Endothelial cell (in vitro differentiated cells): ENCODE measurements around the gene LMO7. TPM values are rescaled to one million over a fixed set of nuclear protein-coding genes. Genes with fewer than 3 reads are reported as not detected.

Experiments used
- DNase-seq: peaks from one replicate; pipeline ENCODE4 v3.0.0; 2021; ENCODE audit warnings: low spot score
- H3K27ac Mint-ChIP-seq: one replicate; pipeline ENCODE4 v1.8.0; 2021; ENCODE audit warnings: mixed read lengths, inconsistent platforms; ENCODE audit not compliant: unreplicated experiment
- H3K27me3 Mint-ChIP-seq: one replicate; pipeline ENCODE4 v1.8.0; 2021; ENCODE audit warnings: mild to moderate bottlenecking, moderate library complexity, mixed read lengths, inconsistent platforms; ENCODE audit not compliant: unreplicated experiment
- H3K36me3 Mint-ChIP-seq: one replicate; pipeline ENCODE4 v1.8.0; 2021; ENCODE audit warnings: mild to moderate bottlenecking, low read depth, mixed read lengths, inconsistent platforms; ENCODE audit not compliant: unreplicated experiment
- H3K4me1 Mint-ChIP-seq: one replicate; pipeline ENCODE4 v1.8.0; 2021; ENCODE audit warnings: mild to moderate bottlenecking, mixed read lengths, inconsistent platforms; ENCODE audit not compliant: unreplicated experiment
- H3K4me3 Mint-ChIP-seq: one replicate; pipeline ENCODE4 v1.8.0; 2021; ENCODE audit warnings: mild to moderate bottlenecking, mixed read lengths, inconsistent platforms; ENCODE audit not compliant: unreplicated experiment
- H3K9me3 Mint-ChIP-seq: one replicate; pipeline ENCODE4 v1.8.0; 2021; ENCODE audit warnings: mixed read lengths, inconsistent platforms; ENCODE audit not compliant: unreplicated experiment
- total RNA-seq: library from RNA; stranded (reverse); fragmentation: NEBNext Ultra II Directional; extraction: Animal tissue kit (Norgen Biotek cat#: 25700); gene quantifications from one replicate; pipeline ENCODE4 v1.2.1, GENCODE V29; 2021; ENCODE audit not compliant: unreplicated experiment
- TF ChIP-seq, protein P1 (sequence below): fragments of 200-600 bp; sonication (generic); IDR thresholded peaks from one replicate; pipeline ENCODE4 v1.5.0; 2021; ENCODE audit warnings: antibody characterized with exemption; ENCODE audit not compliant: unreplicated experiment

LMO7 gene
- total RNA-seq, 1 donor from 2014 or later: 5.7 TPM

DNA sequence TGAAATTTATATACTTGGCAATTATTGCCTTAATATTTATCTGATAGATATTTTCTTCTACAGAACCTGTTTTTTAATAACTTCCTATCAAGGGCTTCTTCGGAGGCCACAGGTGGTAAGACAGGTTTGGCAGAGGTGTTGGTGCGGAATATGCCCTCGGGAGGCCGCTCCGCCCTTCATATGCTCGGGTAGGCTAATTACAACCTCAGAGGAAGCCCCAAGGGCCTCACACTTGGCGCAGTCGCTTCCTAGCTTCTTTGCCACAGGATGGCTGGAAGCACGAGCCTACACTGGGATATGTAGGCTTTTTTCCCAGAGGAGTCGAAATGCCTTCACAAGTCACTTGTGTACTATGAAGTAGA lies 68.8 kb downstream of the LMO7 start:
- Mint-ChIP-seq H3K4me1 (no peaks in the 10 kb centered on the region), H3K27me3 (peaks cover 1% of the 10 kb centered on the region), H3K4me3 (no peak overlapping the region), H3K9me3 (no peaks in the 10 kb centered on the region), H3K36me3 (no peaks in the 10 kb centered on the region), H3K27ac (no peak overlapping the region)
- no peak for DNase-seq
- TF ChIP-seq, protein P1, sequence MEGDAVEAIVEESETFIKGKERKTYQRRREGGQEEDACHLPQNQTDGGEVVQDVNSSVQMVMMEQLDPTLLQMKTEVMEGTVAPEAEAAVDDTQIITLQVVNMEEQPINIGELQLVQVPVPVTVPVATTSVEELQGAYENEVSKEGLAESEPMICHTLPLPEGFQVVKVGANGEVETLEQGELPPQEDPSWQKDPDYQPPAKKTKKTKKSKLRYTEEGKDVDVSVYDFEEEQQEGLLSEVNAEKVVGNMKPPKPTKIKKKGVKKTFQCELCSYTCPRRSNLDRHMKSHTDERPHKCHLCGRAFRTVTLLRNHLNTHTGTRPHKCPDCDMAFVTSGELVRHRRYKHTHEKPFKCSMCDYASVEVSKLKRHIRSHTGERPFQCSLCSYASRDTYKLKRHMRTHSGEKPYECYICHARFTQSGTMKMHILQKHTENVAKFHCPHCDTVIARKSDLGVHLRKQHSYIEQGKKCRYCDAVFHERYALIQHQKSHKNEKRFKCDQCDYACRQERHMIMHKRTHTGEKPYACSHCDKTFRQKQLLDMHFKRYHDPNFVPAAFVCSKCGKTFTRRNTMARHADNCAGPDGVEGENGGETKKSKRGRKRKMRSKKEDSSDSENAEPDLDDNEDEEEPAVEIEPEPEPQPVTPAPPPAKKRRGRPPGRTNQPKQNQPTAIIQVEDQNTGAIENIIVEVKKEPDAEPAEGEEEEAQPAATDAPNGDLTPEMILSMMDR: no peak

DNA sequence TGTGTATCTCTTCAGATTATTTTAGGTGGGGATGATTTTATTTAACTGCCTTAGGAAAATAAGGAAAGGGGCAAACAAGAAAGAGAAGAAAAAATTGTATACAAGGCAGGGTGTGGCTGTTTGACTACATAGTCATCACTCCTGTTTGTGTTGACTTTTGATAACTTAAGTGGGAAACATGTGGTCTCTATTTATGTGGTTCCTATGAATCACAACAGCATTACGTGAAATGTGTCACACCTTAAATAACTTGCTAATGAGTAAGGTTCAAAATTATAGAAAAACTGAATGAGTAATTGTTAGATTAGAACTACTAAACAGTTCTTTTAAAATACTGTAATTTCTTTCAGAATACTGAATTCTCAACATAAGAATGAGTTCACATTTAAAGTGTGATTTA lies 69.3 kb downstream of the LMO7 start:
- H3K36me3 Mint-ChIP-seq: no peaks in the 10 kb centered on the region
- no peaks in the 10 kb centered on the region for H3K9me3 Mint-ChIP-seq
- no peak overlapping the region for H3K27ac Mint-ChIP-seq
- DNase-seq: no peak
- H3K4me3 Mint-ChIP-seq: no peak overlapping the region
- H3K4me1 Mint-ChIP-seq: no peaks in the 10 kb centered on the region
- TF ChIP-seq, protein P1: no peak
- H3K27me3 Mint-ChIP-seq: peaks cover 1% of the 10 kb centered on the region

DNA sequence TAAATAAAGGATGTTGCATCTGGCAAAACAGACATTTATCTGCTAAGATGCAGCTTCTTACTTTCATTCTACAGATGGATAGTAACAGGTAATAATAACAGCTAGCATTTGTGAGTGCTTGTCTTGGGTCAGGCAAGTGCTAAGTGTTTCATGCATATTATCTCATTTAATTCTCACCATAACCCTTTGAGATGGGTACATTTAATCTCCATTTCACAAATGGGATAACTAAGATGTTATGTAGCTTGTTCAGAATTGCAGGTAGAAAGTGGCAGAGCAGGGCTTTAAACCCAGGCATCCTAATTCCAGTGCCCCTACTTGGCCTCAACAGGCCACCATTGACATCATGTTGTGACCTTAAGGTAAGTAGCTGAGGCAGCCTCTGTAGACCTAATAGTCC lies 69.8 kb downstream of the LMO7 start:
- Mint-ChIP-seq H3K36me3 (no peaks in the 10 kb centered on the region), H3K4me1 (no peaks in the 10 kb centered on the region), H3K9me3 (no peaks in the 10 kb centered on the region), H3K27me3 (peaks cover 1% of the 10 kb centered on the region), H3K4me3 (no peak overlapping the region), H3K27ac (no peak overlapping the region)
- no peak for DNase-seq
- TF ChIP-seq, protein P1: no peak

DNA sequence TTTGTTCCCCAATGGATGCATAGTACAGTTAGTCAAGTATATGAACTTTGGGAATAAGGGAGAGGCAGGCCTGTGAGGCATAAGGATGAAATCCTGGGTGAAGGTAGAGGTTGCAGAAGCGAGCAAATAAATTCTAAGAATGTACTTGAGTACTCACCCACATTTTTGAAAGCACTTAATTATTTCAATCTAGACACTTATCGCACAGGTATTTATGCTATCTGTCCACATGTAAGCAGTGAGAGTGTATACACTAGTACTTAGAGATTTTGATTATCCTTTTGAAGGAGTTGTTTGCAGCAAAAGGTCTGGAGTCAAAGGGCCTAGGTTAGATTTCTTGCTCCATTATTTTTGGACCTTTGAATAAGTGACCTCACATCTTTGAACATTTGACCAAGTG lies 77.7 kb downstream of the LMO7 start:
- Mint-ChIP-seq H3K4me3 (no peak overlapping the region), H3K9me3 (no peaks in the 10 kb centered on the region), H3K4me1 (no peaks in the 10 kb centered on the region), H3K36me3 (no peaks in the 10 kb centered on the region), H3K27ac (no peak overlapping the region), H3K27me3 (no peaks in the 10 kb centered on the region)
- TF ChIP-seq, protein P1: no peak
- DNase-seq: no peak

DNA sequence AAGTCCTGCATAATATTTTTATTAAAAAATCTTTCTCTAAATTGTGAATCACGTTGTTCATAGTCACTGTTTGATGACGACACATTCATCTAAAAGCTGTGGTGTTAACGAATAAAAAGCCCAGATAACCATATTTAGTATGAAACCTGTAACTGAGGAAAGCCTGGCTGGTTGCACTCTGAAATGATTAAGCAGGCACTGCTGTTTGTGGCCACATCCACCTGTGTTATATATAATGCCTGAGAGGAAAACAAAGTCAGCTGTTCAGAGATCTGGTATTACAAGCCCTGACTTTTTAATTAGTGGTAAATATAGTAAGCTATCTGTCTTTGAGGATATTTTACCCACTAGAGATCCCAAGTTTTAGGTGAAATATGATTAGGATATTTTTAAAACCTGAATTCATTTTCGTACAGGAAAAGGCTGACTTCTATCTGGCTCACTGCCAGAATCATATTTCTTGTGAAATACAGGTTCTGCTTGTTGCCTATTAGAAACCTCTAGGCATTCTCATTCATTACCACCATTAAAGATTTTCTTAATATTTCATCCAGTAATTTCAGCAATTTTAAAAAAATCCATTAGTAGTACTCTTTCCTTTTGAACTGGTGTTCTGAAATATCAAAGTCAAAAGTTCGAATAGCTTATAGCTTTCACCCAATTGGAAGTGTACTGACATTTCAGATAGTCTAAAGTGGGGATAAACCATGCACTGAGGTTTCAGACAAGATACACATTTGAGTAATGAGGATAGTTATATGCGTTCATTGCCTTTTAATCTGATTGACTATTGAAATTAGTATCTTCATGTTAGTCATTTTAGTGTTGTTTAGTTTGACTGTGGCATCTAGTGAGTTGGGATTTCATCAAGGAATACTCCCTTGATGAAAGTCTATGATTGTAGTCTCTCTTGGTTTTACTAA lies 79.7 kb downstream of the LMO7 start:
- Mint-ChIP-seq H3K9me3 (no peaks in the 10 kb centered on the region), H3K27me3 (no peaks in the 10 kb centered on the region), H3K4me3 (no peak overlapping the region)

More for the DNA sequence above, 79.7 kb downstream of the LMO7 start:
- no peaks in the 10 kb centered on the region for H3K36me3 Mint-ChIP-seq
- no peak overlapping the region for H3K27ac Mint-ChIP-seq
- TF ChIP-seq, protein P1: no peak
- H3K4me1 Mint-ChIP-seq: no peaks in the 10 kb centered on the region
- DNase-seq: no peak
